ENCODE measurements around the gene CD80. TPM values are rescaled to one million over a fixed set of nuclear protein-coding genes. Genes with fewer than 3 reads are reported as not detected.

The CD80 gene
- total RNA-seq, 2 donors from 2014 or later: 24.3 to 28.8 TPM

Other genes starting within 250 kb of the CD80 start
- 10 to 100 TPM; 41.8 to 48.1 TPM for gene TMEM39A, start 96.0 kb downstream of the CD80 start, total RNA-seq
- gene POGLUT1, start 90.7 kb downstream of the CD80 start, total RNA-seq: 10 to 100 TPM; 14.2 to 21.0 TPM
- gene TIMMDC1, start 61.1 kb downstream of the CD80 start, total RNA-seq: 10 to 100 TPM; 55.6 to 89.7 TPM
- gene ADPRH, start 19.9 kb upstream of the CD80 start, total RNA-seq: 10 to 100 TPM; 11.4 to 14.7 TPM
- under 1 TPM; 0.34 to 0.39 TPM for gene PLA1A, start 38.3 kb upstream of the CD80 start, total RNA-seq
- 1 to 10 TPM; 4.0 to 4.7 TPM for gene POPDC2, start 101.0 kb upstream of the CD80 start, total RNA-seq
- gene COX17, start 117.8 kb upstream of the CD80 start, total RNA-seq: 10 to 100 TPM; 55.7 to 65.4 TPM
- 1 to 10 TPM in 1 of 2 donors, not detected in 1; 1.6 TPM for gene CFAP91, start 143.4 kb upstream of the CD80 start, total RNA-seq
- under 1 TPM; 0.43 to 0.82 TPM for gene NR1I2, start 222.5 kb upstream of the CD80 start, total RNA-seq